Measurements from ENCODE around the gene POLR2C.

DNA sequence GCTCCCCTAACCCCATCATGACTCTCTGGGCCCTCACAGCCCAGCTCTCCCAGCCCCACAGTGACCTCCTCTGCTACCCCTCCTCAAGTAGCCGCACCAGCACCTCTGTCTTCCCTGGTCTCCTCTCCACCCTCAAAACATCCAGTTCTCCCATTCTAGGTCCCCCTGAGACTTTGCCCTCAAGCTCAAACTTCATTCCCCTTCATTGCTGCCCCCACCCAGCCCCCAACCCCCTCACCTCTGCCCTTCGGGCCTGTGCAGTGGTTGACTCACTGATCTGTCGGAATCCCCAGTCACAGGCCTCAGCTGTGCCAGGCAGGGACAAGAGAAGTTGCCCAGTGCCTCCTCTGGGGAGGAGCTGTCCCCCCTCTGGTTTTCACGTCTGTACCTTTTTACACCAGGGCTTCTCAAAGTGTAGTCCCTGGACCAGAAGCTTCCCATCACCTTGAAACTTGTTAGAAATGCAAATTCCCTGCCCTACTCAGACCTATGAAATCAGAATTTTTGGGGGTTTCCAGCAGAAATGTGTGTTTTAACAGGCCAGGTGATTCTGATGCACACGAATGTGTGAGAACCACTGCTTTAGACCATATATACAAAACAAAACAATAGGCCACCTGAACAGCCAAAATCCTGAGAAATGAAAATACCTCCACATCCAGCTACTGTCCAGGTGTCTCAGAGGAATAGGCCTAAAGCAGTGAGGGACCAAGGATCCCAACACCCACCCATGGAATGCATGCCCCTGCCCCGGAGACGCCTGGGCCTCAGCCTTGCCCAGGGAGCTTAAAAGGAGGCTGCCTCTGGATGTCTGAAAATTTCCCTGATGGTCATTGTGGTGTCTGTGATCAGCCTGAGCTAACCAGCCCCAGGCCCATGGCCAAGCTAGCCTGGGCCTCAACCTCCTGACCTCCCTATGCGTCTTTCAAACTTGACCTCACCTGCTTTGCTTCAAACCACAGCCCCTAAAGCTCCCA lies 24.7 kb downstream of the POLR2C start:
- TF ChIP-seq, protein P1, sequence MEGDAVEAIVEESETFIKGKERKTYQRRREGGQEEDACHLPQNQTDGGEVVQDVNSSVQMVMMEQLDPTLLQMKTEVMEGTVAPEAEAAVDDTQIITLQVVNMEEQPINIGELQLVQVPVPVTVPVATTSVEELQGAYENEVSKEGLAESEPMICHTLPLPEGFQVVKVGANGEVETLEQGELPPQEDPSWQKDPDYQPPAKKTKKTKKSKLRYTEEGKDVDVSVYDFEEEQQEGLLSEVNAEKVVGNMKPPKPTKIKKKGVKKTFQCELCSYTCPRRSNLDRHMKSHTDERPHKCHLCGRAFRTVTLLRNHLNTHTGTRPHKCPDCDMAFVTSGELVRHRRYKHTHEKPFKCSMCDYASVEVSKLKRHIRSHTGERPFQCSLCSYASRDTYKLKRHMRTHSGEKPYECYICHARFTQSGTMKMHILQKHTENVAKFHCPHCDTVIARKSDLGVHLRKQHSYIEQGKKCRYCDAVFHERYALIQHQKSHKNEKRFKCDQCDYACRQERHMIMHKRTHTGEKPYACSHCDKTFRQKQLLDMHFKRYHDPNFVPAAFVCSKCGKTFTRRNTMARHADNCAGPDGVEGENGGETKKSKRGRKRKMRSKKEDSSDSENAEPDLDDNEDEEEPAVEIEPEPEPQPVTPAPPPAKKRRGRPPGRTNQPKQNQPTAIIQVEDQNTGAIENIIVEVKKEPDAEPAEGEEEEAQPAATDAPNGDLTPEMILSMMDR (IDR thresholded peaks at IDR 0.05 in 2 of 3, conservative IDR thresholded peaks at IDR 0.05 in 1 of 3; ENCODE audit: control insufficient read depth in 2 of 3, extremely low read depth in 1 of 3, insufficient read depth in 1 of 3, low read depth in 3 of 3, low read length in 3 of 3): no peak
- TF ChIP-seq SREBF2 (IDR thresholded peaks at IDR 0.05; ENCODE audit: low read length) (no peak), POLR2AphosphoS5 (IDR thresholded peaks at IDR 0.05; ENCODE audit: low read length) (no peak), RAD21 (IDR thresholded peaks at IDR 0.05; ENCODE audit: insufficient read depth, low read depth, low read length) (no peak), MYC (IDR thresholded peaks at IDR 0.05; ENCODE audit: insufficient read depth, insufficient read length, insufficient replicate concordance, low read length, severe bottlenecking) (no peak), ZSCAN29 (IDR thresholded peaks at IDR 0.05) (no peak), NR2F1 (conservative IDR thresholded peaks at IDR 0.05) (peak; percentile 79), RCOR1 (conservative IDR thresholded peaks at IDR 0.05; ENCODE audit: low read depth, low read length) (no peak)
